ENCODE data around the gene BNIP2.

DNA sequence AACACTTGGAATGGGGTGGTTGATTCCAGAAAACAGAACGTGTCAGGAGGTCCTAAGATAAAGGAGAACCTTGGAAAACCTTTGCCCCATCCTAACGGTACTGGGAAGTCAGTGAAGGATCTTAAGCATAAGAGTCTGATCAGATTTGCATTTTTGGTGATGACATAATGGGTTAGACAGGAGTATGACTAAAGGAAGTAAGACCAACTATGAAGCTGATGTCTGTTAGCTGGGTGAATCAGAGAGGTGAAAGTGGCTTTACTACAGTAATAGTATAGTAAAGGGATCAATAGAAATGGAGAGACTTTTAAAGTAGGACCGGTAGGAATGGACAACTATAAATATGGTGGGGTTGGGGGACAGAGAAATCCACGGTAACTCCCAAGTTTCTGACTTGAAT lies 44.4 kb downstream of the BNIP2 start:
- TF ChIP-seq, protein P1, sequence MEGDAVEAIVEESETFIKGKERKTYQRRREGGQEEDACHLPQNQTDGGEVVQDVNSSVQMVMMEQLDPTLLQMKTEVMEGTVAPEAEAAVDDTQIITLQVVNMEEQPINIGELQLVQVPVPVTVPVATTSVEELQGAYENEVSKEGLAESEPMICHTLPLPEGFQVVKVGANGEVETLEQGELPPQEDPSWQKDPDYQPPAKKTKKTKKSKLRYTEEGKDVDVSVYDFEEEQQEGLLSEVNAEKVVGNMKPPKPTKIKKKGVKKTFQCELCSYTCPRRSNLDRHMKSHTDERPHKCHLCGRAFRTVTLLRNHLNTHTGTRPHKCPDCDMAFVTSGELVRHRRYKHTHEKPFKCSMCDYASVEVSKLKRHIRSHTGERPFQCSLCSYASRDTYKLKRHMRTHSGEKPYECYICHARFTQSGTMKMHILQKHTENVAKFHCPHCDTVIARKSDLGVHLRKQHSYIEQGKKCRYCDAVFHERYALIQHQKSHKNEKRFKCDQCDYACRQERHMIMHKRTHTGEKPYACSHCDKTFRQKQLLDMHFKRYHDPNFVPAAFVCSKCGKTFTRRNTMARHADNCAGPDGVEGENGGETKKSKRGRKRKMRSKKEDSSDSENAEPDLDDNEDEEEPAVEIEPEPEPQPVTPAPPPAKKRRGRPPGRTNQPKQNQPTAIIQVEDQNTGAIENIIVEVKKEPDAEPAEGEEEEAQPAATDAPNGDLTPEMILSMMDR (conservative IDR thresholded peaks at IDR 0.05; ENCODE audit: low read length): no peak
- no peak for TF ChIP-seq EZH2phosphoT487 (IDR thresholded peaks at IDR 0.05; ENCODE audit: borderline replicate concordance)
